ENCODE measurements around the gene DNAJC3.

GRCh38 chr13:95787356-95788099 lies 110.6 kb downstream of the DNAJC3 start:
- TF ChIP-seq POLR2AphosphoS5 (IDR thresholded peaks at IDR 0.05; ENCODE audit: borderline replicate concordance, low read depth, low read length) (no peak), EZH2 (IDR thresholded peaks at IDR 0.05) (no peak)

All from SK-N-MC (cell line).